A549 (cell line): ENCODE results near the gene TM4SF5.

Experiments used
- EP300 ChIP-seq, 2 experiments: fragments of >200 bp; sonication (Bioruptor Twin); formaldehyde crosslinking; IDR thresholded peaks; 2 replicates in 1 of 2; 3 replicates in 1 of 2; pipeline ENCODE4 v1.6.1; 2016 to 2017
- TF ChIP-seq, protein P1 (sequence below): fragments of >200 bp; sonication (Bioruptor Twin); formaldehyde crosslinking; IDR thresholded peaks from 3 replicates; pipeline ENCODE4 v1.5.1; 2016

DNA sequence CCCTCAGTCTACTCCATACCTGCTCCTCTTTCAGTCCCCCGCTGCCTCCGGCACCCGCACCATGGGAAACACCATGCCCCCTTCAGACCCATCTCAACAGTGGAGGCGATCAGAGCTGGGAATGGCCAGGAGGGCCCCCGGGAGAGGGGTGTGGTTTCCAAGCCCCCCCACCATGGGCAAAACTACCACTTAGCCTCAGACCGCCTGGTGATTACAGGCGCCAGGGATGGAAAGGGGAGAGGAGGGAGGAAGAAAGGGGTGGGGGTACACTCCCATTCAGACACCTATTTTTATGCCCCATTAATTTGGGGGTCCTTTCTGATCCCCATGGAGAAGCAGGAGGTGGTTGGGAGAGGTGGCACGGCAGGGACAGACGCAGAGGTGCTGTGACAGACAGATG, 30.5 kb downstream of the TM4SF5 start, which contains the start of gene C17orf114:
- TF ChIP-seq, protein P1, sequence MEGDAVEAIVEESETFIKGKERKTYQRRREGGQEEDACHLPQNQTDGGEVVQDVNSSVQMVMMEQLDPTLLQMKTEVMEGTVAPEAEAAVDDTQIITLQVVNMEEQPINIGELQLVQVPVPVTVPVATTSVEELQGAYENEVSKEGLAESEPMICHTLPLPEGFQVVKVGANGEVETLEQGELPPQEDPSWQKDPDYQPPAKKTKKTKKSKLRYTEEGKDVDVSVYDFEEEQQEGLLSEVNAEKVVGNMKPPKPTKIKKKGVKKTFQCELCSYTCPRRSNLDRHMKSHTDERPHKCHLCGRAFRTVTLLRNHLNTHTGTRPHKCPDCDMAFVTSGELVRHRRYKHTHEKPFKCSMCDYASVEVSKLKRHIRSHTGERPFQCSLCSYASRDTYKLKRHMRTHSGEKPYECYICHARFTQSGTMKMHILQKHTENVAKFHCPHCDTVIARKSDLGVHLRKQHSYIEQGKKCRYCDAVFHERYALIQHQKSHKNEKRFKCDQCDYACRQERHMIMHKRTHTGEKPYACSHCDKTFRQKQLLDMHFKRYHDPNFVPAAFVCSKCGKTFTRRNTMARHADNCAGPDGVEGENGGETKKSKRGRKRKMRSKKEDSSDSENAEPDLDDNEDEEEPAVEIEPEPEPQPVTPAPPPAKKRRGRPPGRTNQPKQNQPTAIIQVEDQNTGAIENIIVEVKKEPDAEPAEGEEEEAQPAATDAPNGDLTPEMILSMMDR: no peak
- TF ChIP-seq EP300 (IDR thresholded peaks at IDR 0.05): no peak
